Esophagus squamous epithelium (tissue), 4 donors: ENCODE results near the gene ABHD4.
"Not testable (repeated sequence)": the region's sequence is repeated elsewhere in the genome, so short reads cannot be mapped to it uniquely, and the experiment has no call there.

Source experiments
- CTCF ChIP-seq, 6 experiments: fragments of 450-650 bp in 4 of 6; fragments of 200-600 bp in 2 of 6; sonication (generic) in 2 of 6; IDR thresholded peaks; one replicate each; pipeline ENCODE4 v1.5.1; 2016 to 2019; ENCODE audit warnings: antibody characterized with exemption in 6 of 6, mild to moderate bottlenecking in 4 of 6, moderate library complexity in 4 of 6
- POLR2A ChIP-seq, 4 donors: fragments of 450-650 bp; IDR thresholded peaks; one replicate each; pipeline ENCODE4 v1.6.1; 2017; ENCODE audit warnings: antibody characterized with exemption in 4 of 4, mild to moderate bottlenecking in 4 of 4, moderate library complexity in 3 of 4

- TF ChIP-seq CTCF, POLR2A (IDR thresholded peaks at IDR 0.05): not testable (repeated sequence)
Observed at GRCh38 chr14:22587677-22588422, 10.2 kb upstream of the ABHD4 start.
